ENCODE results near the gene IFIT5.
"Not testable (repeated sequence)": the region's sequence is repeated elsewhere in the genome, so short reads cannot be mapped to it uniquely, and the experiment has no call there.

IFIT5 gene

GRCh38 chr10:89431977-89432376 is 17.6 kb downstream of the IFIT5 start:
- no peak for DNase-seq (ENCODE audit: low read depth in 2 of 2)

GRCh38 chr10:89438525-89438924 is 24.2 kb downstream of the IFIT5 start:
- DNase-seq (ENCODE audit: low read depth in 2 of 2) = no peak

GRCh38 chr10:89440226-89441009 is 26.1 kb downstream of the IFIT5 start:
- no peak for DNase-seq (ENCODE audit: low read depth in 2 of 2)

- no peak for DNase-seq (ENCODE audit: low read depth in 2 of 2)
Observed at GRCh38 chr10:89442289-89442688, 27.9 kb downstream of the IFIT5 start.

- not testable (repeated sequence) for DNase-seq (ENCODE audit: low read depth in 2 of 2)
Observed at GRCh38 chr10:89444819-89445218, 30.5 kb downstream of the IFIT5 start.

- DNase-seq (ENCODE audit: low read depth in 2 of 2) = no peak
Observed at GRCh38 chr10:89450901-89451300, 36.5 kb downstream of the IFIT5 start.

- DNase-seq (ENCODE audit: low read depth in 2 of 2) = no peak
Observed at GRCh38 chr10:89452193-89452592, 37.8 kb downstream of the IFIT5 start.

- DNase-seq (ENCODE audit: low read depth in 2 of 2) = no peak
Observed at GRCh38 chr10:89454561-89455347, 40.4 kb downstream of the IFIT5 start.

- DNase-seq (ENCODE audit: low read depth in 2 of 2) = no peak
Observed at GRCh38 chr10:89458291-89458690, 43.9 kb downstream of the IFIT5 start.

- DNase-seq (ENCODE audit: low read depth in 2 of 2) = no peak
Observed at GRCh38 chr10:89458784-89459183, 44.4 kb downstream of the IFIT5 start.

GRCh38 chr10:89463846-89464537 is 49.6 kb downstream of the IFIT5 start:
- DNase-seq (ENCODE audit: low read depth in 2 of 2) = no peak

- no peak for DNase-seq (ENCODE audit: low read depth in 2 of 2)
Observed at GRCh38 chr10:89465196-89465595, 50.8 kb downstream of the IFIT5 start.

GRCh38 chr10:89466599-89467035 is 52.2 kb downstream of the IFIT5 start:
- DNase-seq (ENCODE audit: low read depth in 2 of 2) = no peak

- DNase-seq (ENCODE audit: low read depth in 2 of 2) = no peak
Observed at GRCh38 chr10:89468191-89468965, 54.0 kb downstream of the IFIT5 start.

- no peak for DNase-seq (ENCODE audit: low read depth in 2 of 2)
Observed at GRCh38 chr10:89469517-89469916, 55.1 kb downstream of the IFIT5 start.
